Coronary artery (tissue), 2 donors: ENCODE measurements around the gene DSCAML1.

Experiments used
- DNase-seq: peaks from one replicate; pipeline ENCODE4 v3.0.0-alpha.2; 2017; ENCODE audit warnings: low spot score
- H3K27ac ChIP-seq, 2 donors: fragments of 200-600 bp; sonication (generic); one replicate each; pipeline ENCODE4 v1.5.1; 2016 to 2019
- H3K4me3 ChIP-seq: fragments of 200-600 bp; sonication (generic); 2 replicates; pipeline ENCODE4 v1.5.1; 2016; ENCODE audit warnings: mild to moderate bottlenecking, moderate library complexity
- TF ChIP-seq, protein P1 (sequence below): fragments of 200-600 bp; sonication (generic); IDR thresholded peaks from one replicate; pipeline ENCODE4 v1.5.1; 2019; ENCODE audit warnings: antibody characterized with exemption

The DSCAML1 gene

DNA sequence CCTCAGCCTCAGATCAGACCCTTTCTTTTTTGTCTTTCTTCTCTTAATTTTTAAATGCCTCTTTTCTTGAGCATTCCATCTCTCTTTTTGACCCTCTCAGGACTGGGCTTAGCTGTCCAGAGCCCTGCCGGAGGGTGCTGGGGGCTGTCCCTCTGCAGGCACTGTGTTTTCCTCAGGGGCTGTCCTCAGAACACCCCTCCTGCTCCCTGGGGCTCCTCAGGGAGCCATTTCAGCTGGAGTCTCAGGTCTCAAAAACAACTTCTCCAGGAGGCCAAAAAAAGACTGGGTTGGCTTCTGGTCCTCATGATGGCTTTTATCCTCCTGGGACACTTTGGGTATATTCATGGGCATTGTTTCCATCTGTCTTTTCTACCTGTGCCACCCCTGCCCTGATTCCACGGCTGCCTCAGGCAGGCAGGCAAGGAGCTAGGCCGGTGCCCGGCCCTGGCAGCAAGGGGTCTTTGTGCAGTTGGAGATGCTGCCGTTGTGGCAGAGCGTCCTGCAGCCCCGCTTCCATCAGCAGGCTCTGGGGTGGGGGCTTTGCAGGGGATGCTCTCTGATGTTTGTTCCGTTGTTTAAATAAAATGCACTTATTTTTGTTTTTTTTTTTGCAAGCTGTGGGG, 384.3 kb downstream of the DSCAML1 start:
- DNase-seq, result no peak
- no peak overlapping the region for H3K27ac ChIP-seq
- TF ChIP-seq, protein P1, sequence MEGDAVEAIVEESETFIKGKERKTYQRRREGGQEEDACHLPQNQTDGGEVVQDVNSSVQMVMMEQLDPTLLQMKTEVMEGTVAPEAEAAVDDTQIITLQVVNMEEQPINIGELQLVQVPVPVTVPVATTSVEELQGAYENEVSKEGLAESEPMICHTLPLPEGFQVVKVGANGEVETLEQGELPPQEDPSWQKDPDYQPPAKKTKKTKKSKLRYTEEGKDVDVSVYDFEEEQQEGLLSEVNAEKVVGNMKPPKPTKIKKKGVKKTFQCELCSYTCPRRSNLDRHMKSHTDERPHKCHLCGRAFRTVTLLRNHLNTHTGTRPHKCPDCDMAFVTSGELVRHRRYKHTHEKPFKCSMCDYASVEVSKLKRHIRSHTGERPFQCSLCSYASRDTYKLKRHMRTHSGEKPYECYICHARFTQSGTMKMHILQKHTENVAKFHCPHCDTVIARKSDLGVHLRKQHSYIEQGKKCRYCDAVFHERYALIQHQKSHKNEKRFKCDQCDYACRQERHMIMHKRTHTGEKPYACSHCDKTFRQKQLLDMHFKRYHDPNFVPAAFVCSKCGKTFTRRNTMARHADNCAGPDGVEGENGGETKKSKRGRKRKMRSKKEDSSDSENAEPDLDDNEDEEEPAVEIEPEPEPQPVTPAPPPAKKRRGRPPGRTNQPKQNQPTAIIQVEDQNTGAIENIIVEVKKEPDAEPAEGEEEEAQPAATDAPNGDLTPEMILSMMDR, result no peak
- no peak overlapping the region for H3K4me3 ChIP-seq

DNA sequence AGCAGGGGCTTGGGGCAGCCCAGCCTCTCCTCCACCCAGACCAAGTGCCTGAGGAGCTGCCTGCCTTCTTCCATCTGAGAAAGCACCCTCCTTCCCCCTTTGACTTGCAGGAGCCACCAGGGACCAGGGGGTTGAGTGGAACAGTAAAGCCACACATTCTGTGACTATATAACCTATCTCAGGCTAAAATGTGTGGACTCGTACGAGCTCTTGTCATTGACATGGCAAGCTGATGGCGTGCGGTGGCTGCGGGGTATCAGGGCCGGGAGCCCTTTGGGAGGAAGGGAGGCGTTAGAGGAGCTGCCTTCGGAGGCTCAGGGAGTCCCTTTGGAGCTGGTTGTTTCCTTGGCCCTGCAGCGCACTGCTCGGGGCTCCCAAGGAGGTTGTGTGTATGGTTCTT, 384.8 kb downstream of the DSCAML1 start:
- Histone ChIP-seq H3K4me3 (no peak overlapping the region), H3K27ac (no peak overlapping the region)
- DNase-seq, result no peak
- TF ChIP-seq, protein P1, result no peak

DNA sequence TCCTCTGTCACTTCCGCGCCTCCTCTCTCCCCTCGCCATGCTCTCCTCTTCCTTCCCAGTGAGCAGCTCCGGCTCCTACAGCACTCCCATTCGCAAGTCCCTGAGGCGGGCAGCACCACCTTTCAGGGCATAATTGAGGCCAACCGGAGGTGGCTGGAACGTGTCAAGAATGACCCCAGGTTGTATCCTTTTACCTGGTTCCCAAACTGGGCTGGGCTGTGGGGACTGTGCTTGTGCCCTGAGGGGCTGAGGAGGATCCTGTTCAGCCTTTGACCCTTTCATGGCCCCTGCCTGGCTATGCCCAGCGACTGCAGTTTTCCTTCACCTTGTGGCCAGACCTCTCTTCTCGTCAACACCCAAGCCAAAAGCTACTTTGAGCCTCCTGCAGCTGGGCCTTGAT, 385.3 kb downstream of the DSCAML1 start:
- TF ChIP-seq, protein P1, result no peak
- no peak for DNase-seq
- Histone ChIP-seq H3K27ac (no peak overlapping the region), H3K4me3 (no peak overlapping the region)

DNA sequence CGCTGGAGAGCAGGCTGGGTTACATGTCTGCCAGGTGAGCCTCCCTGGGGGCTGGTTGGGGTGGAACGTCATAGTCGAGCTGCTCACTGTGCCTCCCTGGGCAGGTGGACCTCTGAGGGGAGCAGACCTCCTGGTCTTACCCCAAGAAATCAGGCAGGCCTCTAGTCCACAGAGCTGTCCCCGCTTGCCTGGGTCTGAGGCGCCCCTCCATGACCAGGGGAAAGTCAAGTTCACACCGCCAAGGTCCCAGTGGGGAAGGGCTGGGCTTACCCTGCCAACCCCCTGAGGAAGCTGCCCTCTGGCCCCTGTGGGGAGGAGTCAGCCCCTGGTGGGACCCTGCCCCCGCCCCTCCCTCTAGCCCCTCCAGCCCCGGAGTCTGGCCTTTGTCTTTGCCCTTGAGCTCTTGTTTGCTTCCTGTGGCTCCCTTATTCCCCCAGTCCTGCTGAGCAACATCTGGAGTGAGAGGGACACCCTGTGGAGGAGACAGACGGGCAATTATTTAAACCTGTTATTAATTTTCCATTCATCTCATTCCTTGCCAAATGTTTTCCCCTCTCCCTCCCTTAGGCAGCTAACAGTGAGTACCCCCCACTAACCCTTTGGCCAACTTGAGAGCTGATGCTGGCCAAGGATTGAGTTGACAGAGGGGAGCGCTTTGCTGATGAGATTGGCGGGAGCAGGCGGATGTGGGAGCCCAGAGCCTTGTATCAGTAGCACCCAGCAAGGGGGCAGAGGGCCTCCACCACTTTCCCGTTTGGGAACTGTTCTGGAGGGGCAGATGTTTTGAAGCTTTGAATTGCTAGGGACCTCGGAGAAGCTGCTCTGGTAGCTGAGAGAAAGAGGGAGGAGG, 385.9 kb downstream of the DSCAML1 start:
- TF ChIP-seq, protein P1, result no peak
- no peak for DNase-seq

DNA sequence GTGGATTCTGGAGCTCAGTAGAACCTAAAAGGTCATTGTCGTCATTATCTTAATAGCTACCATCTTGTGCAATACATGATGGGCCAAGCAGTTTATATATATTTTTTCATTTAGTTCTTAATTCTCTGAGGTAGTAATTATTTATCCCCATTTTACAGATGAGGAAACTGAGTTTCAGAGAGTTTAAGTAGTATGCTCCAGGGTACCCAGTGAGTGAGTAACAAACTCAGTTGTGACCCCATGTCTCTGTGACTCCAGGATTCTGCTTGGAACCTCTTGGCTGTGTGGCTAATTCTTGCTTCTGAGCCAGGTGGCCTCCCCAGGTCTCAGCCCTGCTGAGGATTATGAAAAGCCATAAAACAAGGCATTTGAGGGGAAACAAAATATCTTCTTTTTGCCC, 386.8 kb downstream of the DSCAML1 start:
- Histone ChIP-seq H3K27ac (no peak overlapping the region), H3K4me3 (no peak overlapping the region)
- DNase-seq, result no peak
- TF ChIP-seq, protein P1, result no peak

More for the DNA sequence above, 385.9 kb downstream of the DSCAML1 start:
- Histone ChIP-seq H3K4me3 (no peak overlapping the region), H3K27ac (no peak overlapping the region)

DNA sequence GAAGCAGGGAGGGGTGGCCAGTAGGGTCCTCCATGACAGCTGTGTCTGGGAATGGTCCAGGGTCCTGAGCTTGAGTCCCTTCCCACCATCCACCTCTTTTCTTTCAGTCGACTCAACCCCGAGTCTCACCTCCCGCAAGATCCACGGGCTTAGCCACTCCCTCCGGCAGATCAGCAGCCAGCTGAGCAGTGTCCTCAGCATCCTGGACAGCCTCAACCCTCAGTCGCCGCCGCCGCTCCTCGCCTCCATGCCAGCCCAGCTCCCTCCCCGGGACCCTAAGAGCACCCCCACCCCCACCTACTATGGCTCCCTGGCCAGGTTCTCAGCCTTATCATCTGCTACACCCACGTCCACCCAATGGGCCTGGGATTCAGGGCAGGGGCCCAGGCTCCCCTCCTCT, 387.5 kb downstream of the DSCAML1 start:
- Histone ChIP-seq H3K27ac (no peak overlapping the region), H3K4me3 (no peak overlapping the region)
- TF ChIP-seq, protein P1, result no peak
- no peak for DNase-seq

DNA sequence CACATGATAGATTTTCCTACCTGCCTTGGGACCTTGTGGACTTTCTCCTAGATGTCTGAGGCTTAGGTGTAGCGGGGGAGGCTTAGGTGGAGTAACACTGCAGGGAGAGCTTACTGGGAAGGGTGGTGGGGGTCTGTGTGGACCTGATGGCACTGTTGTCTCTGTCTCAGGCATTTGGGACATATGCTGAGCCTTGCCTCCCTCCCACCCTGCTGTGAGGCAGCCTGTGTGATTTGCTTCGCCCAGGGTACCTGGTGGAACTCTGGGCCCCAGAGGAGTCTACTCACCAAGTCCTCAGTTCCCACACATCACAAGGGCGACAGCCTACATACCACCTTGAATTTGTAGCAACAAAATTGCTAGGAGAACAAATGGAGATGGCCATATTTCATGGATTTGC, 388.7 kb downstream of the DSCAML1 start:
- TF ChIP-seq, protein P1, result no peak
- H3K4me3 ChIP-seq, result no peak overlapping the region
- no peak for DNase-seq
- no peak overlapping the region for H3K27ac ChIP-seq
